Transverse colon (tissue), 4 donors: ENCODE data around the gene TPBG. TPM values are rescaled to one million over a fixed set of nuclear protein-coding genes. Genes with fewer than 3 reads are reported as not detected.

Experiments
- DNase-seq: peaks from one replicate; pipeline ENCODE4 v3.0.0-alpha.2; 2019
- H3K27ac ChIP-seq, 4 donors: fragments of 200-600 bp; sonication (generic); 2 replicates each; pipeline ENCODE4 v1.5.1; 2016 to 2018; ENCODE audit warnings: inconsistent platforms in 4 of 4
- H3K27me3 ChIP-seq: fragments of 200-600 bp; sonication (generic); 2 replicates; pipeline ENCODE4 v1.5.1; 2017; ENCODE audit warnings: inconsistent platforms
- H3K36me3 ChIP-seq, 4 donors: fragments of 200-600 bp; sonication (generic); 2 replicates each; pipeline ENCODE4 v1.5.1; 2017 to 2019; ENCODE audit warnings: inconsistent platforms in 4 of 4
- H3K4me1 ChIP-seq, 4 donors: fragments of 200-600 bp; sonication (generic); 2 replicates each; pipeline ENCODE4 v1.5.1; 2017 to 2020; ENCODE audit warnings: inconsistent platforms in 4 of 4
- H3K4me3 ChIP-seq, 4 donors: fragments of 200-600 bp; sonication (generic); 1 replicate in 1 of 4; 2 replicates in 3 of 4; pipeline versions ENCODE4 v1.5.1 to v1.6.1; 2017 to 2019; ENCODE audit warnings: inconsistent platforms in 4 of 4
- H3K9me3 ChIP-seq, 2 donors: fragments of 200-600 bp; sonication (generic); 2 replicates each; pipeline ENCODE4 v1.5.1; 2017 to 2019; ENCODE audit warnings: inconsistent platforms in 2 of 2
- EP300 ChIP-seq: sonication (generic); formaldehyde crosslinking; IDR thresholded peaks from one replicate; pipeline ENCODE4 v1.6.1; 2017; ENCODE audit warnings: antibody characterized with exemption, low read depth
- POLR2A ChIP-seq: fragments of 450-650 bp; IDR thresholded peaks from one replicate; pipeline ENCODE4 v1.6.1; 2016; ENCODE audit warnings: antibody characterized with exemption, mild to moderate bottlenecking, moderate library complexity
- POLR2AphosphoS5 ChIP-seq, 3 donors: sonication (generic); formaldehyde crosslinking; IDR thresholded peaks; one replicate each; pipeline ENCODE4 v1.6.1; 2016; ENCODE audit warnings: antibody characterized with exemption in 3 of 3
- WGBS, 2 donors: methylation state at CpG; one replicate each; pipeline ENCODE4 v1.1.5; 2018; ENCODE audit warnings: low coverage in 1 of 2; 5-methylcytosine and 5-hydroxymethylcytosine counted together
- in situ Hi-C, 4 donors: fragments of 200-750 bp; cut with MboI; loops; one replicate each; pipeline versions ENCODE4 v1.15.0 to v1.15.1; 2017; ENCODE audit warnings: low sequenced_read_pairs in 3 of 4, low pct_ligation_motif_present in 1 of 4, low pct_unique_long_range_greater_than_20kb in 1 of 4
- intact Hi-C: fragments of 100-400 bp; cut with DNase I; formaldehyde crosslinking; loops from one replicate; pipeline ENCODE4 v1.15.1; 2023; ENCODE audit warnings: low total_unique reads
- total RNA-seq, 4 donors: library from RNA; depleted of rRNA; stranded (reverse); fragments of >200 nt; gene quantifications; one replicate each; pipeline ENCODE4 v1.1.0, GENCODE V29; 2016
- TF ChIP-seq, protein P1 (sequence below), 5 experiments: fragments of 200-600 bp in 3 of 5; fragments of 450-650 bp in 2 of 5; sonication (generic) in 3 of 5; IDR thresholded peaks; 1 replicate in 2 of 5; 2 replicates in 3 of 5; pipeline ENCODE4 v1.5.1; 2016 to 2017; ENCODE audit warnings: antibody characterized with exemption in 5 of 5, inconsistent platforms in 3 of 5, mild to moderate bottlenecking in 2 of 5, moderate library complexity in 1 of 5

The TPBG gene
- total RNA-seq, 4 donors from 2014 or later, result 13.4 to 23.6 (median 19.3) TPM

GRCh38 chr6:82415820-82416219 is 52.2 kb downstream of the TPBG start:
- Histone ChIP-seq H3K27ac (no peak overlapping the region), H3K27me3 (no peaks in the 10 kb centered on the region), H3K4me3 (no peak overlapping the region), H3K9me3 (no peaks in the 10 kb centered on the region), H3K4me1 (no peaks in the 10 kb centered on the region), H3K36me3 (no peaks in the 10 kb centered on the region)
- intact Hi-C loops, result no loop called here
- WGBS, 2 donors, result 75 to 100% methylated on average over 1 of the region's 1 CpG
- no peak for DNase-seq
- in situ Hi-C loops, result no loop called here
- no peak for TF ChIP-seq EP300
- TF ChIP-seq POLR2AphosphoS5 (IDR thresholded peaks at IDR 0.05), result no peak
- no peak for TF ChIP-seq POLR2A
- TF ChIP-seq, protein P1, sequence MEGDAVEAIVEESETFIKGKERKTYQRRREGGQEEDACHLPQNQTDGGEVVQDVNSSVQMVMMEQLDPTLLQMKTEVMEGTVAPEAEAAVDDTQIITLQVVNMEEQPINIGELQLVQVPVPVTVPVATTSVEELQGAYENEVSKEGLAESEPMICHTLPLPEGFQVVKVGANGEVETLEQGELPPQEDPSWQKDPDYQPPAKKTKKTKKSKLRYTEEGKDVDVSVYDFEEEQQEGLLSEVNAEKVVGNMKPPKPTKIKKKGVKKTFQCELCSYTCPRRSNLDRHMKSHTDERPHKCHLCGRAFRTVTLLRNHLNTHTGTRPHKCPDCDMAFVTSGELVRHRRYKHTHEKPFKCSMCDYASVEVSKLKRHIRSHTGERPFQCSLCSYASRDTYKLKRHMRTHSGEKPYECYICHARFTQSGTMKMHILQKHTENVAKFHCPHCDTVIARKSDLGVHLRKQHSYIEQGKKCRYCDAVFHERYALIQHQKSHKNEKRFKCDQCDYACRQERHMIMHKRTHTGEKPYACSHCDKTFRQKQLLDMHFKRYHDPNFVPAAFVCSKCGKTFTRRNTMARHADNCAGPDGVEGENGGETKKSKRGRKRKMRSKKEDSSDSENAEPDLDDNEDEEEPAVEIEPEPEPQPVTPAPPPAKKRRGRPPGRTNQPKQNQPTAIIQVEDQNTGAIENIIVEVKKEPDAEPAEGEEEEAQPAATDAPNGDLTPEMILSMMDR (IDR thresholded peaks at IDR 0.05), result no peak

- no peaks in the 10 kb centered on the region for H3K9me3 ChIP-seq
- no peak overlapping the region for H3K4me3 ChIP-seq
- in situ Hi-C loops, result no loop called here
- H3K36me3 ChIP-seq, result no peaks in the 10 kb centered on the region
- no peaks in the 10 kb centered on the region for H3K4me1 ChIP-seq
- H3K27me3 ChIP-seq, result no peaks in the 10 kb centered on the region
- intact Hi-C loops, result no loop called here
- H3K27ac ChIP-seq, result no peak overlapping the region
- 46 to 63% methylated on average over 2 of the region's 2 CpGs for WGBS, 2 donors
- no peak for DNase-seq
- TF ChIP-seq, protein P1 (IDR thresholded peaks at IDR 0.05), result no peak
- TF ChIP-seq POLR2A, result no peak
- no peak for TF ChIP-seq EP300
- no peak for TF ChIP-seq POLR2AphosphoS5 (IDR thresholded peaks at IDR 0.05)
Observed at GRCh38 chr6:82416346-82416745, 52.7 kb downstream of the TPBG start.

Other genes starting within 250 kb of the TPBG start
- 10 to 100 TPM; 23.6 to 40.5 (median 34.4) TPM for gene IBTK, start 116.1 kb upstream of the TPBG start, total RNA-seq